Endothelial cell of umbilical vein (primary cell): Measurements from ENCODE around the gene L3MBTL4. TPM values are rescaled to one million over a fixed set of nuclear protein-coding genes. Genes with fewer than 3 reads are reported as not detected.

Experiments
- BruUV-seq: library from RNA; stranded (reverse); fragments of 400-500 nt; replicated peaks from 2 replicates; lab custom pipeline; 2021; lab: Mats Ljungman, UMichigan
- CTCF ChIA-PET: fragments of 300-600, 350-600 bp; sonication (Branson Sonifier 250); formaldehyde crosslinking; loops from one replicate; lab custom pipeline; 2021; ENCODE audit warnings: antibody characterized with exemption, inconsistent platforms; lab: Charles Lee
- POLR2A ChIA-PET: fragments of 300-600, 350-600 bp; sonication (Branson Sonifier 250); formaldehyde crosslinking; loops from one replicate; lab custom pipeline; 2021; ENCODE audit warnings: antibody characterized with exemption, inconsistent platforms; lab: Charles Lee
- DNase-seq: peaks from one replicate; pipeline ENCODE4 v3.0.0-alpha.2; 2011; ENCODE audit warnings: low read depth, low spot score
- FAIRE-seq: peaks from 2 replicates; lab custom pipeline; 2011; peaks lifted over from hg19 to GRCh38; lab: Jason Lieb, UNC
- H2AFZ ChIP-seq: 2 replicates; pipeline ENCODE4 v1.6.0; 2012; ENCODE audit warnings: low read depth, low read length, control low read depth, inconsistent platforms
- H3K27ac ChIP-seq: 2 replicates; pipeline ENCODE4 v1.5.1; 2011; ENCODE audit warnings: low read depth, mild to moderate bottlenecking, control low read depth, low read length, moderate library complexity; ENCODE audit not compliant: insufficient read depth
- H3K27me3 ChIP-seq, 2 experiments: 2 replicates each; pipeline versions ENCODE4 v1.6.0 to v1.6.1; 2011; ENCODE audit warnings: low read length in 2 of 2, mixed read lengths in 1 of 2; ENCODE audit not compliant: control insufficient read depth in 2 of 2, insufficient read depth in 2 of 2
- H3K36me3 ChIP-seq, 2 experiments: 2 replicates in 1 of 2; 3 replicates in 1 of 2; pipeline ENCODE4 v1.5.1; 2011; ENCODE audit warnings: low read length in 2 of 2, mild to moderate bottlenecking in 1 of 2, moderate library complexity in 1 of 2; ENCODE audit not compliant: control insufficient read depth in 2 of 2, insufficient read depth in 2 of 2; ENCODE audit errors: extremely low read depth in 1 of 2
- H3K4me1 ChIP-seq: 3 replicates; pipeline ENCODE4 v1.5.1; 2011; ENCODE audit warnings: mild to moderate bottlenecking, low read length; ENCODE audit not compliant: control insufficient read depth, insufficient read depth; ENCODE audit errors: extremely low read depth
- H3K4me2 ChIP-seq: 2 replicates; pipeline ENCODE4 v1.6.1; 2011; ENCODE audit warnings: low read length, control low read depth, mixed read lengths; ENCODE audit not compliant: insufficient read depth
- H3K4me3 ChIP-seq, 3 experiments: fragments of 200-600 bp in 1 of 3; sonication (generic), shearing (Covaris generic) in 1 of 3; replicated peaks in 1 of 3; 2 replicates each; pipeline ENCODE4 v1.5.1; 2011 to 2016; ENCODE audit warnings: control low read depth in 3 of 3, low read length in 3 of 3, mild to moderate bottlenecking in 2 of 3, inconsistent platforms in 1 of 3, low read depth in 1 of 3, moderate library complexity in 1 of 3; ENCODE audit not compliant: insufficient read depth in 1 of 3
- H3K79me2 ChIP-seq: 2 replicates; pipeline ENCODE4 v1.6.0; 2012; ENCODE audit warnings: low read length, inconsistent platforms; ENCODE audit not compliant: control insufficient read depth, insufficient read depth
- H3K9ac ChIP-seq: replicated peaks from 2 replicates; pipeline ENCODE3; 2011; ENCODE audit warnings: low read length, control low read depth; ENCODE audit not compliant: insufficient read depth; ENCODE audit errors: extremely low read depth
- H3K9me1 ChIP-seq: replicated peaks from 3 replicates; pipeline ENCODE4 v1.6.0; 2011; ENCODE audit warnings: mild to moderate bottlenecking, low read length; ENCODE audit not compliant: control insufficient read depth, insufficient read depth; ENCODE audit errors: extremely low read depth
- H3K9me3 ChIP-seq: replicated peaks from 2 replicates; pipeline ENCODE4 v1.5.1; 2012; ENCODE audit warnings: low read length, inconsistent platforms; ENCODE audit not compliant: control insufficient read depth, insufficient read depth
- H4K20me1 ChIP-seq: replicated peaks from 2 replicates; pipeline ENCODE3; 2011; ENCODE audit warnings: mild to moderate bottlenecking, low read length; ENCODE audit not compliant: control insufficient read depth, insufficient read depth; ENCODE audit errors: extremely low read depth
- EZH2 ChIP-seq: IDR thresholded peaks from 2 replicates; pipeline ENCODE4 v1.6.1; 2012; ENCODE audit warnings: borderline replicate concordance, low read depth, mild to moderate bottlenecking, moderate library complexity, low read length, inconsistent platforms; ENCODE audit not compliant: severe bottlenecking
- FOS ChIP-seq: IDR thresholded peaks from 2 replicates; pipeline ENCODE4 v1.6.1; 2011; ENCODE audit warnings: mild to moderate bottlenecking, low read length, moderate library complexity, borderline replicate concordance; ENCODE audit not compliant: insufficient read depth
- GATA2 ChIP-seq: IDR thresholded peaks from 2 replicates; pipeline ENCODE4 v1.7.0; 2011; ENCODE audit warnings: low read depth, mild to moderate bottlenecking, moderate library complexity, mixed read lengths, low read length; ENCODE audit not compliant: insufficient read length, insufficient read depth
- JUN ChIP-seq: IDR thresholded peaks from 2 replicates; pipeline ENCODE4 v1.6.1; 2011; ENCODE audit warnings: borderline replicate concordance, low read depth; ENCODE audit not compliant: insufficient read length, insufficient read depth
- MYC ChIP-seq: IDR thresholded peaks from one replicate; pipeline ENCODE4 v1.6.1; 2011; ENCODE audit warnings: mild to moderate bottlenecking, low read depth, low read length
- POLR2A ChIP-seq: IDR thresholded peaks from 2 replicates; pipeline ENCODE4 v1.6.1; 2012; ENCODE audit warnings: low read depth, mild to moderate bottlenecking, control low read depth, low read length
- POLR2AphosphoS5 ChIP-seq: IDR thresholded peaks from 2 replicates; pipeline ENCODE4 v1.6.1; 2012; ENCODE audit warnings: low read depth, mild to moderate bottlenecking, control low read depth, low read length, moderate library complexity; ENCODE audit not compliant: insufficient read depth
- dilution Hi-C: fragments of 300-500 bp; cut with MboI; formaldehyde crosslinking; loops from one replicate; pipeline ENCODE4 v1.15.0; 2019; ENCODE audit warnings: low sequenced_read_pairs; ENCODE audit not compliant: extremely low pct_ligation_motif_present
- intact Hi-C: fragments of 100-400 bp; cut with micrococcal nuclease; formaldehyde crosslinking; loops from one replicate; pipeline ENCODE4 v1.10.0; 2022
- polyA plus RNA-seq, 4 experiments: library from polyadenylated mRNA; depleted of rRNA in 3 of 4; stranded (reverse) in 3 of 4; unstranded in 1 of 4; fragments of >200 nt; gene quantifications; 2 replicates each; pipeline versions ENCODE4 v1.2.1 to v1.2.3, GENCODE V29; 2011 to 2012; ENCODE audit warnings: missing spikeins in 1 of 4
- total RNA-seq: library from RNA; stranded (reverse); gene quantifications from 2 replicates; pipeline ENCODE4 v1.2.3, GENCODE V29; 2021
- TF ChIP-seq, protein P1 (sequence below), 2 donors: IDR thresholded peaks; 1 replicate in 1 of 2; 2 replicates in 1 of 2; pipeline ENCODE4 v1.5.1; 2011; ENCODE audit warnings: low read length in 2 of 2, mild to moderate bottlenecking in 2 of 2, moderate library complexity in 2 of 2, control low read depth in 1 of 2, inconsistent platforms in 1 of 2, low read depth in 1 of 2; ENCODE audit not compliant: insufficient read depth in 1 of 2; ENCODE audit errors: extremely low read depth in 1 of 2
- TF ChIP-seq, protein P2 (sequence below): IDR thresholded peaks from 2 replicates; pipeline ENCODE4 v1.6.1; 2011; ENCODE audit not compliant: insufficient read depth, insufficient read length

Gene L3MBTL4
- total and polyA plus RNA-seq, 2 donors (not counting 3 experiments of a cell fraction or from before 2014, with no cell fraction given): 0.80 TPM; not detected in 1

DNA sequence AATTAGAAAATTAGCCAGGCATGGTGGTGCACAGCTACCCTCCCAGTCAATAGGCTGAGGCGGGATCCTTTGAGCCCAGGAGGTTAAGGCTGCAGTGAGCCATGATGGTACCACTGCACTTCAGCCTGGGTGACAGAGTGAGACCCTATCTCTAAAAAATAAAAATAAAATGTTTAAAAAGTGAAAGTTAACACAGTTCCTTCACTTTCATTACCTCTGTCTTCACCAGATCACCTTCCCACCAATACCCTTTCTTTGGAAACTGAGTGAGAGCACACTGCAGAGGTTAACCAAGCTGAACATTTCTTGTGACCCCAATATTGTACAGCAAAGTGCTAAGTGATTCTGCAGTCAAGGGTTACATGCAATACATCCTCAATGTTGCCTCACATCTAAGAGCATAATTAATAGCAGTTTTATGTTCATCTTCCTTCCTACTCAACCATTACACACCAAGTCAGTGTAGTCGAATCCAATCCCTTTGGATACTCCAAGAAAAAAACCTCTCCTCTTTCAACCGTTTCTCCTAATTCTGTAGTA, 1.7 kb downstream of the L3MBTL4 start:
- Histone ChIP-seq H4K20me1 (no peaks in the 10 kb centered on the region), H3K9me3 (no peaks in the 10 kb centered on the region), H3K27ac (no peak overlapping the region), H3K9me1 (no peaks in the 10 kb centered on the region), H3K27me3 (peaks cover 24 to 25% of the 10 kb centered on the region in 2 experiments), H3K4me2 (no peak overlapping the region), H2AFZ (no peak overlapping the region), H3K79me2 (no peaks in the 10 kb centered on the region), H3K36me3 (no peaks in the 10 kb centered on the region), H3K9ac (no peak overlapping the region), H3K4me3 (no peak overlapping the region), H3K4me1 (no peaks in the 10 kb centered on the region)
- no peak for DNase-seq
- CTCF ChIA-PET: no interaction called here
- no TSS peak for BruUV-seq
- dilution Hi-C loops: no loop called here
- intact Hi-C loops: loop anchor here (5.0 kb wide), 1 partner anchor 129 kb away; no protein-coding TSS in a partner anchor
- no peak for TF ChIP-seq FOS
- TF ChIP-seq, protein P1, sequence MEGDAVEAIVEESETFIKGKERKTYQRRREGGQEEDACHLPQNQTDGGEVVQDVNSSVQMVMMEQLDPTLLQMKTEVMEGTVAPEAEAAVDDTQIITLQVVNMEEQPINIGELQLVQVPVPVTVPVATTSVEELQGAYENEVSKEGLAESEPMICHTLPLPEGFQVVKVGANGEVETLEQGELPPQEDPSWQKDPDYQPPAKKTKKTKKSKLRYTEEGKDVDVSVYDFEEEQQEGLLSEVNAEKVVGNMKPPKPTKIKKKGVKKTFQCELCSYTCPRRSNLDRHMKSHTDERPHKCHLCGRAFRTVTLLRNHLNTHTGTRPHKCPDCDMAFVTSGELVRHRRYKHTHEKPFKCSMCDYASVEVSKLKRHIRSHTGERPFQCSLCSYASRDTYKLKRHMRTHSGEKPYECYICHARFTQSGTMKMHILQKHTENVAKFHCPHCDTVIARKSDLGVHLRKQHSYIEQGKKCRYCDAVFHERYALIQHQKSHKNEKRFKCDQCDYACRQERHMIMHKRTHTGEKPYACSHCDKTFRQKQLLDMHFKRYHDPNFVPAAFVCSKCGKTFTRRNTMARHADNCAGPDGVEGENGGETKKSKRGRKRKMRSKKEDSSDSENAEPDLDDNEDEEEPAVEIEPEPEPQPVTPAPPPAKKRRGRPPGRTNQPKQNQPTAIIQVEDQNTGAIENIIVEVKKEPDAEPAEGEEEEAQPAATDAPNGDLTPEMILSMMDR (IDR thresholded peaks at IDR 0.05; ENCODE audit: extremely low read depth in 1 of 2, insufficient read depth in 1 of 2, low read depth in 1 of 2, low read length in 2 of 2): no peak
- no peak for TF ChIP-seq EZH2
- no peak for TF ChIP-seq GATA2
- TF ChIP-seq JUN: no peak
- TF ChIP-seq, protein P2, sequence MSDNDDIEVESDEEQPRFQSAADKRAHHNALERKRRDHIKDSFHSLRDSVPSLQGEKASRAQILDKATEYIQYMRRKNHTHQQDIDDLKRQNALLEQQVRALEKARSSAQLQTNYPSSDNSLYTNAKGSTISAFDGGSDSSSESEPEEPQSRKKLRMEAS: no peak
- no peak for TF ChIP-seq POLR2A
- TF ChIP-seq POLR2AphosphoS5: no peak
- TF ChIP-seq MYC: no peak
- POLR2A ChIA-PET: no interaction called here
- no peak for FAIRE-seq
